Right kidney (tissue), 1 donor: Measurements from ENCODE around the gene ZNF687.
A peak's percentile ranks its signal among the peaks of the same experiment; 100 is the strongest.
"Not testable (repeated sequence)": the region's sequence is repeated elsewhere in the genome, so short reads cannot be mapped to it uniquely, and the experiment has no call there.

Experiments
- DNase-seq: peaks from one replicate; pipeline ENCODE4 v3.0.0-alpha.2; 2016

Gene ZNF687

DNA sequence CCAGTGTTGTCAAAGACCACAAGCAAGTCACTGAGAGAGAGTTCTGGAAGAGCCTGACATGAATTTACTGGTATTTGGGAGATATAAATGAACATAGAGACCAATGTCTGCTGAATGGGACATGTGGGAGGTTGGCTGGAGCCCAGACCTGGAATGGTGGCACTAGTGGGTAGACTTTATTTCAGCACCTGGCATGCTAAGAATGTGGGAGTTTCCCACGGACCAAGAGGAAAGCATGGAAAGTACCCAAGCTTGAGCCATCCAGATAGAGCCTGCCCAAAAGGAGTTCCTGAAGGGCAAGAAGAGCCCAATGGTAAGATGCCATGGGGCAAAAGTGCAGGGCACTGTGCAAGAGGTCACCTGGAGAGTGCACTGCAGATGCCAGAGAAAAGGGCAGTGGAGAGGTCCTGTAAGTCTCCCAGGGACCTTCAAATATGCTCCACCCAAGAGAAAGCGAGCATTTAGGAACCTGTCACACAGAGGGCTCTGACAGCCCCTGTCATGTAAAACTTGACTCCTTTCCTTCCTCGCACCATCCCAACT is 8.1 kb upstream of the ZNF687 start:
- DNase-seq: no peak

GRCh38 chr1:151275341-151275740 is 6.8 kb upstream of the ZNF687 start:
- not testable (repeated sequence) for DNase-seq

DNA sequence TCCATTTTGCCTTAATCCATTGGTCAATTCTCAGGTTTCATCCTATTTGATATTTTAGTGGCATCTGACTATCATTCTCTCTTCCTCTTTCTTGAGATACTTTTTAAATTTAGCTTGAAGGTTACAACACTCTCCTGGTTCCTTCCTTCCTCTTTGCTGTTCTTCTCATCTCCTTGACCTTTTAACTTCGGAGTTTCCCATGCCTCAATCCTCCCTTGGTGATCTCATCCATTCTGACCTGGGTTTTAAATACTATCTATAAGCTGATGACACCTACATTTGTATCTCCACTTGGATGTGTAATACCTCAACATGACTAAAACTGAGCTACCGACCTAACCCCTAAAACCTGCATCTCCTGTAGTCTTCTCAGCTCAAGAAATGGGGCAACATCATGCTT is 4.8 kb upstream of the ZNF687 start:
- DNase-seq: no peak

DNA sequence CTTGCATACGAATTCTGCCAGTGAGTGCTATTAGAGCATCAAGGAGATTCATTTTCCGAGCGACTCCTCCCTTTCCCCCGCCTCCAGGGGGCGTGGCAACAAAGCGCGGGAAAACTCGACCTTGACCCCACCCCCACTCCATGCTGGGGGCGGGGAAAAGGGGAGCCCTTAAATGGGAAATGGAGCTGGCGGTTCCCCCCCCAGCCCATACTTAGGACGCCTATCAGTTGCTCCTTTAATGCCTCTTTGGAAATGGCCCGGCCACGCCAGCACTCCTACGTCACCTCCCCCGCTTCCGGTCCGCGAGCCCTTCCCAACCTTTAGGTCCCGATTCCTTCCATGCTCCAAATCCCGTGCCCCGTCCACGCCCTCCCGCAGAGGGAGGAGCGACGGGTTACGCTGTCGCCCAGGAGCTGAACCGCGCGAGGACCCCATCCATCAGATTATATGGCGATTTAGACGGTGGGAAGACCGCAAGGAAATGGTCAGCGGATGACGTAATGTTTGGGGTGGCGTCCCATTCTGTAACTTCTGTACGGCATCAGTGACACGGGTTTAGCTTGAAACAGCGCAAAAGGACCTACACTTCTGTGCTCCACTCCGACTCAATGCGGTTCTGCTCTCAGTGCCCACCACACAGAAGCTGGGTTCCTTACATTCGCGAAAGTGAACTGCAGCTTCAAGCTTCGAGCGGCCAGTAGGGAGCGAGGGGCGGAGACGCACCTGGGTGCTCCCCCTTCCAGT is 702 bp upstream of the ZNF687 start:
- DNase-seq: peak; percentile 100

GRCh38 chr1:151282883-151283725 is 1.0 kb downstream of the ZNF687 start:
- no peak for DNase-seq

- no peak for DNase-seq
These were observed 2.0 kb downstream of the ZNF687 start for GRCh38 chr1:151284013-151284577.

DNA sequence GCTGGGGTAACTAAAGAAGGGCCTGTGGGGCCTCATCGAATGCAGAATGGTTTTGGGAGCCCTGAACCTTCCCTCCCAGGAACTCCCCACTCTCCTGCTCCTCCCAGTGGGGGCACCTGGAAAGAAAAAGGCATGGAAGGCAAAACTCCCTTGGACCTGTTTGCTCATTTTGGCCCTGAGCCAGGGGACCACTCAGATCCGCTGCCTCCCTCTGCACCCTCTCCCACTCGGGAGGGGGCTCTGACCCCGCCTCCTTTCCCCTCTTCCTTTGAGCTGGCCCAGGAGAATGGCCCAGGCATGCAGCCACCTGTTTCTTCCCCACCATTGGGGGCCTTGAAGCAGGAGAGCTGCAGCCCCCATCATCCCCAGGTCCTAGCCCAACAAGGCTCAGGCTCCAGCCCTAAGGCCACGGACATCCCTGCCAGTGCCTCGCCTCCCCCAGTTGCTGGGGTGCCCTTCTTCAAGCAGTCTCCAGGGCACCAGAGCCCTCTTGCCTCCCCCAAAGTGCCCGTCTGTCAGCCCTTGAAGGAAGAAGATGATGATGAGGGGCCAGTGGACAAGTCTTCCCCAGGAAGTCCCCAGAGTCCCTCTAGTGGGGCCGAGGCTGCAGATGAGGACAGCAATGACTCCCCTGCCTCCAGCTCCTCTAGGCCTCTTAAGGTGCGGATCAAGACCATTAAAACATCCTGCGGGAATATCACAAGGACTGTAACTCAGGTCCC is 4.7 kb downstream of the ZNF687 start:
- no peak for DNase-seq

DNA sequence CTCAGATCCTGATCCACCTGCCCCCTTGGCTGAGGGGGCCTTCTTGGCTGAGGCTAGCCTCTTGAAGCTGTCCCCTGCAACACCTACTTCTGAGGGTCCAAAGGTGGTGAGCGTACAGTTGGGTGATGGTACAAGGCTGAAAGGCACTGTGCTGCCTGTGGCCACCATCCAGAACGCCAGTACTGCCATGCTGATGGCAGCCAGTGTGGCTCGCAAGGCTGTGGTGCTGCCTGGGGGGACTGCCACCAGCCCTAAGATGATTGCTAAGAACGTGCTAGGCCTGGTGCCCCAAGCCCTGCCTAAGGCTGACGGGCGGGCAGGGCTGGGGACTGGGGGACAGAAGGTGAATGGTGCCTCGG is 5.2 kb downstream of the ZNF687 start:
- no peak for DNase-seq

GRCh38 chr1:151287767-151288500 is 5.8 kb downstream of the ZNF687 start:
- no peak for DNase-seq

GRCh38 chr1:151288502-151288901 is 6.4 kb downstream of the ZNF687 start:
- no peak for DNase-seq

- no peak for DNase-seq
These were observed 7.2 kb downstream of the ZNF687 start for GRCh38 chr1:151289080-151289935.

DNA sequence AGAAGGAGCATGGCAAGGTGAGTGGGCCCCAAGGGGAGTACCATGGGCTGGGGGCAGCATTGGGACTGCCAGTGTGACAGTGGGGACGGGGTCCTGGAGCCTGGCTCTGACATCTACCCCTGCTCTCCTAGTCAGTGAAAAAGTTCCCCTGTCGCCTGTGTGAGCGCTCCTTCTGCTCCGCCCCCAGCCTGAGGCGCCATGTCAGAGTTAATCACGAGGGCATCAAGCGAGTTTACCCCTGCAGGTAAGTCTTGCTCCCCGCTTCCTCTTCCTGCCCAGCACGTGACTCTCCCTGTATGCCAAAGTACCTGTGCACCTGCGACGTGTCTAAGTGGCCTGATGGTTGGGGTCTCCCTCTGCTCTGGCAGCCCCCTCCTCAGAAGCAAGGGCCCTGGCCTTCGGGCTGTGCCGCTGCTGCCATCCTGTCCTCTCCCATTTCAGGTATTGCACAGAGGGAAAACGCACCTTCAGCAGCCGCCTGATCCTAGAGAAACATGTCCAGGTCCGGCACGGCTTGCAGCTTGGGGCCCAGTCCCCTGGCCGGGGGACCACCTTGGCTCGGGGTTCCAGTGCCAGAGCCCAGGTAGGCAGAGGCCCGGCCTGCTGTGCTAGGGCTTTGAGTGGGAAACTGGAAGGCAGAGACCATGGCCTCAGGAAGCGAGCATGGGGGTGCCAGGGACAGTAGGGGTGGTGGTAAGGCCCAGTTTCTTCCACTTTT is 8.1 kb downstream of the ZNF687 start:
- no peak for DNase-seq

DNA sequence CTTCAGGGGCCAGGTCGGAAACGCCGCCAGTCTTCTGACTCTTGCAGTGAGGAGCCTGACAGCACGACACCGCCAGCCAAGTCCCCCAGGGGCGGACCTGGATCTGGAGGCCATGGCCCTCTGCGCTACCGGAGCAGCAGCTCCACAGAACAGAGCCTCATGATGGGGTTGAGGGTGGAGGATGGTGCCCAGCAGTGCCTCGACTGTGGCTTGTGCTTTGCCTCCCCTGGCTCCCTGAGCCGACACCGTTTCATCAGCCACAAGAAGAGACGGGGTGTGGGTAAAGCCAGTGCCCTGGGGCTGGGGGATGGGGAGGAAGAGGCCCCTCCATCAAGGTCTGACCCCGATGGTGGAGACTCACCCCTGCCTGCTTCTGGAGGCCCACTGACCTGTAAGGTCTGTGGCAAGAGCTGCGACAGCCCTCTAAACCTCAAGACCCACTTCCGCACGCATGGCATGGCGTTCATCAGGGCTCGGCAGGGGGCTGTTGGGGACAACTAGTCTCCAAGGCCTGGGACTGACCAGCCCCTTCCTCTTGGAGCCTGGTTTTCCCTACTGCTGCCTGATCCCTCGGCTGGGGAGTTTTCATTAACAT is 8.7 kb downstream of the ZNF687 start:
- DNase-seq: no peak

GRCh38 chr1:151292207-151293030 is 10.3 kb downstream of the ZNF687 start:
- no peak for DNase-seq

GRCh38 chr1:151293093-151293492 is 11.0 kb downstream of the ZNF687 start:
- DNase-seq: no peak

- no peak for DNase-seq
These were observed 12.8 kb downstream of the ZNF687 start for GRCh38 chr1:151294742-151295462.

DNA sequence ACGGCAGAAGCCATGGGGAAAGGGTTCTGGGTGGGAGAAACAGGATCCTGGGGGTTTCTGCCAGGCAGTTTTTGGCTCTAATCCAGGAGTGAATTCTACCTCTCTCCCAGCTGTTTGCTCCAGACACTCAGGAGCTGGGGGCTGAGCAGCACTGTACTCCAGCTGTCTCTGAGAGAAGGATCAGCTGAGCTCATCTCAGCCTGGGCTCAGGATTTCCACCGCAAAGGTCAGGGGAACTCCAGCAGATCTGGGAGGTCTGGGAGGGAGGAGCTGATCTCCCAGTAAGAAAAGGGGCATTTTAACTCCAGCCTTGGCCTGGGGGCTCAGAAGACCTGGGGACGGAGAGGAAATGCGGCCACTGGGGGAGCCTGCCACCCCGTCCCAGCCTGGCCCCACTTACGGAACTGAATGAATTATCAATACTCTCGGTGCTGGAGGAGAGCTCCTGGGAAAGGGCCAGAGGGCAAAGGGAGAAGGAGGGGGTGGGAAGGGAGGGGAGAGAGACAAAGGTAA is 27.8 kb downstream of the ZNF687 start:
- DNase-seq: no peak

DNA sequence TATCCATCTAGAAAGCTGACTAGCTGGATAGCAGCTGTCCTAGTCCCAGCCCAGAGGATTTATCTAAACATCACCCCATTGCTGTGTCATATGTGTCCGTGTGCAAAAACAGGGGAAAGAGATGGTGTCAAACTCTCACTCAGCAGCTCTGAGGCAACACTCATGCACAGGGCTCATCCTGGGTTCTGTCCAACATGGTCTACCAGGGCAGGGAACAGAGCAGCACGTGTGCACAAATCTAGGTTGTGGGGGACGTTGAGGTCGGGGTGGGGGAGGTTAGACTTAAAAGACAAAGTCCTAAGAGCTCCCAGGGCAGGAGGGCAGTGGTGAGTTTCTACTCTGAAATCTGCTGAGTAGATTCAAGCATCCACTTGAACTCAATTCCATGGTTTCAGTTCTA is 28.9 kb downstream of the ZNF687 start:
- no peak for DNase-seq
